VCaP (cell line): ENCODE data around the gene CTSW.

ENCODE experiments used
- H3K27ac ChIP-seq: fragments of 450-650 bp; 2 replicates; pipeline ENCODE4 v1.5.1; 2017
- CTCF ChIP-seq: fragments of 450-650 bp; conservative IDR thresholded peaks from 2 replicates; pipeline ENCODE4 v1.5.1; 2017; ENCODE audit warnings: mild to moderate bottlenecking, moderate library complexity

CTSW gene

DNA sequence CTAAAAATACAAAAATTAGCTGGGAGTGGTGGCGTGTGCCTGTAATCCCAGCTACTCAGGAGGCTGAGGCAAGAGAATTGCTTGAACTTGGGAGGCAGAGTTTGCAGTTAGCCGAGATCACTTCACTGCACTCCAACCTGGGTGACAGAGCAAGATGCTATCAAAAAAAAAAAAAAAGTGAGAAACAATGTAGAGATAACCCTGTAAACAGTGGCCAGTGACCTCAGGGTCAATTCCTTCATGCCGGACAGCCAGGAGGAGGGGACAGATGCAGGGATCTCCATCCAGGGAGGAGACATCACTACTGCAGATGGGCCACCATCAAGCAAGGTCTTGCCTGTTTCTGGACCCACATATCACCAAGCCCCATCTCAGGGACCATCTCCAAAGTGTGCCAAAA is 31.9 kb upstream of the CTSW start:
- no peak for TF ChIP-seq CTCF
- no peak overlapping the region for H3K27ac ChIP-seq

GRCh38 chr11:65848693-65849092 is 30.9 kb upstream of the CTSW start:
- peak overlapping the region; percentile 0; the same call in 1 of the 2 replicates for H3K27ac ChIP-seq

GRCh38 chr11:65849366-65849765 is 30.3 kb upstream of the CTSW start:
- TF ChIP-seq CTCF = no peak
- H3K27ac ChIP-seq = peak overlapping the region; percentile 0; the same call in 1 of the 2 replicates

DNA sequence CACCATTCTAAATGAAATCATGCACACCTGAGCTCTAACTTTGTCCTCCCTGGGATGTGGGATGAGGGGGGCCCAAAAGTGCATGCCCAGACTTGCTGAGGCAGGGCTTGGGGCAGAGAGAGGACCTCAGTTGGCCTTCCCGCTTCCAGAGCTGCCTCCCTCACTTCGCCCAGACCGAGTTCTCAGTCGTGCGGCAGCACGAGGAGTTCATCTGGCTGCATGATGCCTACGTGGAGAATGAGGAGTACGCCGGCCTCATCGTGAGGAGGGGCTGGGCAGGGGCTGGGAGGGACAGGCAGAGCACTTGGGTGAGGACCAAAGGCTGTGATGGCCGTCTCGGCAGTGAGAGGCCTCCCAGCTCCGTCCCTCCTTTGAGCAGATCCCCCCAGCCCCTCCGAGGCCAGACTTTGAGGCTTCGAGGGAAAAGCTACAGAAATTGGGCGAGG is 29.8 kb upstream of the CTSW start:
- H3K27ac ChIP-seq = peak overlapping the region; percentile 0; the same call in 1 of the 2 replicates
- TF ChIP-seq CTCF = no peak

GRCh38 chr11:65850217-65851082 is 29.2 kb upstream of the CTSW start:
- H3K27ac ChIP-seq = no peak overlapping the region
- no peak for TF ChIP-seq CTCF

- H3K27ac ChIP-seq = no peak overlapping the region
- peak; percentile 58 for TF ChIP-seq CTCF
These were observed 28.5 kb upstream of the CTSW start for GRCh38 chr11:65851083-65851579.

DNA sequence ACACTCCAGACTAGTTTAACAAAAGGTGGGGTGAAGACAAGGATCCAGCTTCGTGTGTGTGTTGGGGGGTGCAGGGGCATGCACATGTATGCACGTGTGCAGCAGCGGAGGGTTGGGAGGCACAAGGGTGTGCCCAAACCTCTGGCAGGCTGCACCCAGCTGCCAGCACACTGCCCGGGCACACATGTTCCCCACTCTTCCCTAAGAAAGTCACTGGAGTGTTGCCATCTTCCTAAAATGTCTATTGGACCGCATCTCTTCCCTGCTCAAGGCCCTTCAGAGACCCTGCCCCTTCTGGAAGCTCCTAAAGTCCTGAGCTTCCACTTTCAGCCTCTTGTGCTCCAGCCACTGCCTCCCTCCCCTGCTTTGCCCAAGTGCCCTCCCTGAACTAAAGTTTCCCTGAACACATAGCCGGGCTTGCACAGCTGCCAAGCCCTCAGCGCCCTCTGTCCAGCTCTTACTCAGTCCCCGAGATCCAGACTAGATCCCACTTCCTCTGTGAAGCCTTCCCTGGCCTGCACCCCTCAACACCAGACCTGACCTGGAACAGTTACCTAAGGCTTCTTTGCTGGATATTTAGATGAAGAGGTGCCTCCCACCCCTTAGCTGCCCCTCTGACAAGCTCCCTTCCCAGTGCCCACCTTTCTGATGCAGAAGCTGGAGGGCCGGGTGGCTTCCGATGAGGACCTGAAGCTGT is 27.7 kb upstream of the CTSW start:
- no peak for TF ChIP-seq CTCF
- H3K27ac ChIP-seq = no peak overlapping the region
